Astrocyte (in vitro differentiated cells and primary cell): ENCODE measurements around the gene ZSWIM4. TPM values are rescaled to one million over a fixed set of nuclear protein-coding genes. Genes with fewer than 3 reads are reported as not detected.

Experiments used
- DNase-seq: peaks from one replicate; pipeline ENCODE4 v3.0.0-alpha.2; 2010; ENCODE audit warnings: low read depth
- FAIRE-seq: peaks from 2 replicates; lab custom pipeline; 2011; peaks lifted over from hg19 to GRCh38; lab: Jason Lieb, UNC
- H2AFZ ChIP-seq: 2 replicates; pipeline ENCODE4 v1.6.0; 2012; ENCODE audit warnings: low read depth, low read length, inconsistent platforms
- H3K27ac ChIP-seq: 2 replicates; pipeline ENCODE4 v1.5.1; 2011; ENCODE audit warnings: low read depth, low read length, inconsistent platforms
- H3K27me3 ChIP-seq: 2 replicates; pipeline ENCODE4 v1.6.0; 2011; ENCODE audit warnings: low read length, inconsistent platforms; ENCODE audit not compliant: insufficient read depth
- H3K36me3 ChIP-seq: 2 replicates; pipeline ENCODE4 v1.5.1; 2011; ENCODE audit warnings: low read length, inconsistent platforms; ENCODE audit not compliant: insufficient read depth
- H3K4me1 ChIP-seq: 2 replicates; pipeline ENCODE4 v1.5.1; 2011; ENCODE audit warnings: low read length, inconsistent platforms; ENCODE audit not compliant: insufficient read depth
- H3K4me2 ChIP-seq: 2 replicates; pipeline ENCODE4 v1.6.0; 2012; ENCODE audit warnings: low read length, inconsistent platforms
- H3K4me3 ChIP-seq: 2 replicates; pipeline ENCODE4 v1.5.1; 2011; ENCODE audit warnings: low read depth, mild to moderate bottlenecking, low read length, inconsistent platforms; ENCODE audit not compliant: insufficient read depth
- H3K79me2 ChIP-seq: 2 replicates; pipeline ENCODE4 v1.6.0; 2012; ENCODE audit warnings: mild to moderate bottlenecking, low read length, inconsistent platforms; ENCODE audit not compliant: insufficient read depth
- H3K9ac ChIP-seq: 2 replicates; pipeline ENCODE4 v1.6.0; 2012; ENCODE audit warnings: mild to moderate bottlenecking, low read length, inconsistent platforms
- H3K9me3 ChIP-seq: 2 replicates; pipeline ENCODE4 v1.5.1; 2012; ENCODE audit warnings: low read depth, mild to moderate bottlenecking, low read length, inconsistent platforms; ENCODE audit not compliant: insufficient read depth
- H4K20me1 ChIP-seq: 2 replicates; pipeline ENCODE4 v1.6.0; 2012; ENCODE audit warnings: low read length, inconsistent platforms; ENCODE audit not compliant: insufficient read depth
- H3K27ac Mint-ChIP-seq: one replicate; pipeline ENCODE4 v1.8.0; 2021; ENCODE audit warnings: mild to moderate bottlenecking, mixed read lengths; ENCODE audit not compliant: unreplicated experiment
- H3K27me3 Mint-ChIP-seq: one replicate; pipeline ENCODE4 v1.8.0; 2021; ENCODE audit warnings: low read depth, mixed read lengths; ENCODE audit not compliant: unreplicated experiment
- H3K36me3 Mint-ChIP-seq: one replicate; pipeline ENCODE4 v1.8.0; 2021; ENCODE audit warnings: low read depth, mixed read lengths; ENCODE audit not compliant: unreplicated experiment
- H3K4me1 Mint-ChIP-seq: one replicate; pipeline ENCODE4 v1.8.0; 2021; ENCODE audit warnings: low read depth, mixed read lengths; ENCODE audit not compliant: unreplicated experiment
- H3K4me3 Mint-ChIP-seq: one replicate; pipeline ENCODE4 v1.8.0; 2021; ENCODE audit warnings: mild to moderate bottlenecking, moderate library complexity, mixed read lengths; ENCODE audit not compliant: unreplicated experiment
- H3K9me3 Mint-ChIP-seq: one replicate; pipeline ENCODE4 v1.8.0; 2021; ENCODE audit warnings: mild to moderate bottlenecking, mixed read lengths; ENCODE audit not compliant: unreplicated experiment
- CTCF ChIP-seq: IDR thresholded peaks from 2 replicates; pipeline ENCODE4 v1.5.1; 2011; ENCODE audit warnings: low read depth, mild to moderate bottlenecking, inconsistent platforms, low read length, moderate library complexity; ENCODE audit not compliant: insufficient read depth
- EZH2 ChIP-seq: IDR thresholded peaks from 2 replicates; pipeline ENCODE4 v1.6.1; 2012; ENCODE audit warnings: mild to moderate bottlenecking, low read length, inconsistent platforms; ENCODE audit not compliant: insufficient read depth
- total RNA-seq: library from RNA; stranded (reverse); gene quantifications from 2 replicates; pipeline ENCODE4 v1.2.1, GENCODE V29; 2021

ZSWIM4 gene
- total RNA-seq, 1 donor from 2014 or later = 10.6 TPM

GRCh38 chr19:13813147-13813546 lies 17.9 kb downstream of the ZSWIM4 start:
- Histone ChIP-seq H3K4me2 (no peak overlapping the region), H3K36me3 (no peaks in the 10 kb centered on the region), H3K27ac (no peak overlapping the region), H4K20me1 (peaks cover 3% of the 10 kb centered on the region), H3K27me3 (no peaks in the 10 kb centered on the region), H3K4me1 (no peaks in the 10 kb centered on the region), H3K9me3 (peaks cover 2% of the 10 kb centered on the region), H3K9ac (no peak overlapping the region), H3K79me2 (no peaks in the 10 kb centered on the region), H2AFZ (no peak overlapping the region), H3K4me3 (no peak overlapping the region)
- peaks cover 1% of the 10 kb centered on the region for H3K9me3 Mint-ChIP-seq
- H3K4me3 Mint-ChIP-seq = no peak overlapping the region
- FAIRE-seq (no peak), DNase-seq (no peak)
- no peaks in the 10 kb centered on the region for H3K4me1 Mint-ChIP-seq
- peak overlapping the region; percentile 50 for H3K27ac Mint-ChIP-seq
- TF ChIP-seq CTCF = no peak
- TF ChIP-seq EZH2 = no peak
- H3K36me3 Mint-ChIP-seq = peaks cover 13% of the 10 kb centered on the region
- H3K27me3 Mint-ChIP-seq = no peaks in the 10 kb centered on the region

- no peaks in the 10 kb centered on the region for H3K4me1 Mint-ChIP-seq
- Histone ChIP-seq H3K79me2 (no peaks in the 10 kb centered on the region), H3K4me3 (no peak overlapping the region), H3K36me3 (no peaks in the 10 kb centered on the region), H3K4me1 (no peaks in the 10 kb centered on the region), H4K20me1 (peaks cover 3% of the 10 kb centered on the region), H3K9me3 (peaks cover 2% of the 10 kb centered on the region), H2AFZ (no peak overlapping the region), H3K4me2 (no peak overlapping the region), H3K9ac (no peak overlapping the region), H3K27ac (no peak overlapping the region), H3K27me3 (no peaks in the 10 kb centered on the region)
- H3K9me3 Mint-ChIP-seq = peaks cover 1% of the 10 kb centered on the region
- no peak for FAIRE-seq
- no peak overlapping the region for H3K27ac Mint-ChIP-seq
- peaks cover 11% of the 10 kb centered on the region for H3K36me3 Mint-ChIP-seq
- no peak overlapping the region for H3K4me3 Mint-ChIP-seq
- no peaks in the 10 kb centered on the region for H3K27me3 Mint-ChIP-seq
- TF ChIP-seq CTCF (no peak), EZH2 (no peak)
- no peak for DNase-seq
These were observed 19.3 kb downstream of the ZSWIM4 start for GRCh38 chr19:13814550-13814949.

- Mint-ChIP-seq H3K4me3 (no peak overlapping the region), H3K4me1 (no peaks in the 10 kb centered on the region), H3K27me3 (no peaks in the 10 kb centered on the region), H3K36me3 (peaks cover 8% of the 10 kb centered on the region), H3K9me3 (peaks cover 1% of the 10 kb centered on the region), H3K27ac (no peak overlapping the region)
- Histone ChIP-seq H3K9ac (no peak overlapping the region), H3K4me2 (no peak overlapping the region), H3K9me3 (peaks cover 2% of the 10 kb centered on the region), H3K36me3 (peaks cover 4% of the 10 kb centered on the region), H3K79me2 (no peaks in the 10 kb centered on the region), H3K27me3 (no peaks in the 10 kb centered on the region), H3K27ac (no peak overlapping the region), H3K4me1 (no peaks in the 10 kb centered on the region), H2AFZ (no peak overlapping the region), H3K4me3 (no peak overlapping the region), H4K20me1 (peaks cover 9% of the 10 kb centered on the region)
- FAIRE-seq = no peak
- TF ChIP-seq CTCF = no peak
- TF ChIP-seq EZH2 = no peak
- no peak for DNase-seq
These were observed 21.9 kb downstream of the ZSWIM4 start for GRCh38 chr19:13817018-13817614.
